Memory B cell (primary cell): ENCODE results near the gene IGF2R.

ENCODE experiments used
- ATAC-seq: fragments of 150-1000 bp; cut with Tn5 transposase; 2 replicates; pipeline ENCODE4 v1.10.0; 2021; ENCODE audit warnings: low read depth, mild to moderate bottlenecking, moderate library complexity
- DNase-seq, 2 donors: peaks; one replicate each; pipeline ENCODE4 v3.0.0; 2022; ENCODE audit warnings: low spot score in 2 of 2
- H3K27ac Mint-ChIP-seq: one replicate; pipeline ENCODE4 v1.8.0; 2022; ENCODE audit warnings: mild to moderate bottlenecking, moderate library complexity, mixed read lengths
- H3K27me3 Mint-ChIP-seq: one replicate; pipeline ENCODE4 v1.8.0; 2022; ENCODE audit warnings: mixed read lengths
- H3K36me3 Mint-ChIP-seq: one replicate; pipeline ENCODE4 v1.8.0; 2022; ENCODE audit warnings: mild to moderate bottlenecking, mixed read lengths
- H3K4me1 Mint-ChIP-seq: one replicate; pipeline ENCODE4 v1.8.0; 2022; ENCODE audit warnings: mixed read lengths
- H3K4me3 Mint-ChIP-seq: one replicate; pipeline ENCODE4 v1.8.0; 2022; ENCODE audit warnings: mild to moderate bottlenecking, moderate library complexity, mixed read lengths
- H3K9me3 Mint-ChIP-seq: one replicate; pipeline ENCODE4 v1.8.0; 2022; ENCODE audit warnings: mixed read lengths

Gene IGF2R

GRCh38 chr6:160055813-160056212 lies 86.9 kb downstream of the IGF2R start:
- no peak overlapping the region for H3K4me3 Mint-ChIP-seq
- H3K4me1 Mint-ChIP-seq = no peaks in the 10 kb centered on the region
- H3K9me3 Mint-ChIP-seq = peaks cover 2% of the 10 kb centered on the region
- H3K36me3 Mint-ChIP-seq = peaks cover 52% of the 10 kb centered on the region
- DNase-seq = no peak
- no peak for ATAC-seq
- no peaks in the 10 kb centered on the region for H3K27me3 Mint-ChIP-seq
- peak overlapping the region; percentile 8 for H3K27ac Mint-ChIP-seq

- peak overlapping the region; percentile 4 for H3K27ac Mint-ChIP-seq
- DNase-seq (no peak), ATAC-seq (no peak)
- H3K9me3 Mint-ChIP-seq = peaks cover 1% of the 10 kb centered on the region
- H3K4me1 Mint-ChIP-seq = no peaks in the 10 kb centered on the region
- H3K4me3 Mint-ChIP-seq = no peak overlapping the region
- H3K27me3 Mint-ChIP-seq = no peaks in the 10 kb centered on the region
- peaks cover 44% of the 10 kb centered on the region for H3K36me3 Mint-ChIP-seq
These were observed 88.2 kb downstream of the IGF2R start for GRCh38 chr6:160057080-160057479.

GRCh38 chr6:160058603-160059215 lies 89.8 kb downstream of the IGF2R start:
- no peak overlapping the region for H3K27ac Mint-ChIP-seq
- peaks cover 41% of the 10 kb centered on the region for H3K36me3 Mint-ChIP-seq
- ATAC-seq (no peak), DNase-seq (no peak)
- no peaks in the 10 kb centered on the region for H3K9me3 Mint-ChIP-seq
- no peaks in the 10 kb centered on the region for H3K4me1 Mint-ChIP-seq
- H3K27me3 Mint-ChIP-seq = no peaks in the 10 kb centered on the region
- H3K4me3 Mint-ChIP-seq = no peak overlapping the region

GRCh38 chr6:160060221-160060620 lies 91.3 kb downstream of the IGF2R start:
- DNase-seq = no peak
- Mint-ChIP-seq H3K27me3 (no peaks in the 10 kb centered on the region), H3K4me1 (no peaks in the 10 kb centered on the region), H3K27ac (no peak overlapping the region), H3K4me3 (no peak overlapping the region), H3K9me3 (no peaks in the 10 kb centered on the region), H3K36me3 (peaks cover 42% of the 10 kb centered on the region)
- no peak for ATAC-seq

- Mint-ChIP-seq H3K27ac (no peak overlapping the region), H3K9me3 (no peaks in the 10 kb centered on the region), H3K27me3 (no peaks in the 10 kb centered on the region), H3K4me1 (no peaks in the 10 kb centered on the region), H3K4me3 (no peak overlapping the region), H3K36me3 (peaks cover 42% of the 10 kb centered on the region)
- ATAC-seq = no peak
- no peak for DNase-seq
These were observed 92.1 kb downstream of the IGF2R start for GRCh38 chr6:160060920-160061447.

- peaks cover 46% of the 10 kb centered on the region for H3K36me3 Mint-ChIP-seq
- H3K27ac Mint-ChIP-seq = no peak overlapping the region
- no peak overlapping the region for H3K4me3 Mint-ChIP-seq
- peaks cover 15% of the 10 kb centered on the region for H3K4me1 Mint-ChIP-seq
- DNase-seq (no peak), ATAC-seq (no peak)
- H3K27me3 Mint-ChIP-seq = no peaks in the 10 kb centered on the region
- H3K9me3 Mint-ChIP-seq = no peaks in the 10 kb centered on the region
These were observed 95.0 kb downstream of the IGF2R start for GRCh38 chr6:160063771-160064413.

- no peak overlapping the region for H3K27ac Mint-ChIP-seq
- DNase-seq (no peak), ATAC-seq (no peak)
- no peak overlapping the region for H3K4me3 Mint-ChIP-seq
- H3K27me3 Mint-ChIP-seq = no peaks in the 10 kb centered on the region
- peaks cover 47% of the 10 kb centered on the region for H3K36me3 Mint-ChIP-seq
- peaks cover 28% of the 10 kb centered on the region for H3K4me1 Mint-ChIP-seq
- H3K9me3 Mint-ChIP-seq = no peaks in the 10 kb centered on the region
These were observed 96.3 kb downstream of the IGF2R start for GRCh38 chr6:160065200-160065599.

- no peak overlapping the region for H3K27ac Mint-ChIP-seq
- H3K4me1 Mint-ChIP-seq = peaks cover 45% of the 10 kb centered on the region
- ATAC-seq = no peak
- H3K9me3 Mint-ChIP-seq = no peaks in the 10 kb centered on the region
- H3K36me3 Mint-ChIP-seq = peaks cover 45% of the 10 kb centered on the region
- no peak overlapping the region for H3K4me3 Mint-ChIP-seq
- DNase-seq = no peak
- H3K27me3 Mint-ChIP-seq = no peaks in the 10 kb centered on the region
These were observed 98.7 kb downstream of the IGF2R start for GRCh38 chr6:160067564-160067963.

GRCh38 chr6:160068346-160068745 lies 99.5 kb downstream of the IGF2R start:
- H3K4me1 Mint-ChIP-seq = peaks cover 46% of the 10 kb centered on the region
- no peaks in the 10 kb centered on the region for H3K27me3 Mint-ChIP-seq
- peak overlapping the region; percentile 19 for H3K27ac Mint-ChIP-seq
- no peak for ATAC-seq
- no peaks in the 10 kb centered on the region for H3K9me3 Mint-ChIP-seq
- H3K4me3 Mint-ChIP-seq = peak overlapping the region; percentile 67
- no peak for DNase-seq
- H3K36me3 Mint-ChIP-seq = peaks cover 49% of the 10 kb centered on the region

- H3K27me3 Mint-ChIP-seq = no peaks in the 10 kb centered on the region
- peak overlapping the region; percentile 19 for H3K27ac Mint-ChIP-seq
- ATAC-seq = peak; percentile 97
- peaks cover 50% of the 10 kb centered on the region for H3K36me3 Mint-ChIP-seq
- DNase-seq = peak; percentile 50 to 57
- peak overlapping the region; percentile 67 for H3K4me3 Mint-ChIP-seq
- no peaks in the 10 kb centered on the region for H3K9me3 Mint-ChIP-seq
- H3K4me1 Mint-ChIP-seq = peaks cover 46% of the 10 kb centered on the region
These were observed 100.2 kb downstream of the IGF2R start for GRCh38 chr6:160069050-160069454.

- peaks cover 46% of the 10 kb centered on the region for H3K4me1 Mint-ChIP-seq
- H3K36me3 Mint-ChIP-seq = peaks cover 50% of the 10 kb centered on the region
- H3K9me3 Mint-ChIP-seq = no peaks in the 10 kb centered on the region
- peak overlapping the region; percentile 46 for H3K27ac Mint-ChIP-seq
- H3K27me3 Mint-ChIP-seq = no peaks in the 10 kb centered on the region
- H3K4me3 Mint-ChIP-seq = peak overlapping the region; percentile 67
- peak; percentile 31 for ATAC-seq
- no peak for DNase-seq
These were observed 100.6 kb downstream of the IGF2R start for GRCh38 chr6:160069459-160069858.

- peak overlapping the region; percentile 21 for H3K4me3 Mint-ChIP-seq
- H3K4me1 Mint-ChIP-seq = peaks cover 46% of the 10 kb centered on the region
- DNase-seq (no peak), ATAC-seq (peak; percentile 28)
- no peaks in the 10 kb centered on the region for H3K27me3 Mint-ChIP-seq
- peak overlapping the region; percentile 71 for H3K27ac Mint-ChIP-seq
- no peaks in the 10 kb centered on the region for H3K9me3 Mint-ChIP-seq
- H3K36me3 Mint-ChIP-seq = peaks cover 44% of the 10 kb centered on the region
These were observed 101.5 kb downstream of the IGF2R start for GRCh38 chr6:160070427-160070826.

- DNase-seq = no peak
- no peak for ATAC-seq
- no peak overlapping the region for H3K4me3 Mint-ChIP-seq
- no peaks in the 10 kb centered on the region for H3K9me3 Mint-ChIP-seq
- peaks cover 45% of the 10 kb centered on the region for H3K36me3 Mint-ChIP-seq
- H3K27me3 Mint-ChIP-seq = no peaks in the 10 kb centered on the region
- peaks cover 46% of the 10 kb centered on the region for H3K4me1 Mint-ChIP-seq
- peak overlapping the region; percentile 71 for H3K27ac Mint-ChIP-seq
These were observed 101.9 kb downstream of the IGF2R start for GRCh38 chr6:160070831-160071230.

GRCh38 chr6:160071805-160072690 lies 103.2 kb downstream of the IGF2R start:
- Mint-ChIP-seq H3K27ac (no peak overlapping the region), H3K4me3 (no peak overlapping the region)
- ATAC-seq = no peak

More at GRCh38 chr6:160071805-160072690, 103.2 kb downstream of the IGF2R start:
- Mint-ChIP-seq H3K36me3 (peaks cover 43% of the 10 kb centered on the region), H3K4me1 (peaks cover 43% of the 10 kb centered on the region), H3K27me3 (no peaks in the 10 kb centered on the region), H3K9me3 (no peaks in the 10 kb centered on the region)
- DNase-seq = no peak
